Uterus (tissue), 4 donors: ENCODE data around the gene JHY. TPM values are rescaled to one million over a fixed set of nuclear protein-coding genes. Genes with fewer than 3 reads are reported as not detected.

Experiments
- DNase-seq, 2 donors: peaks; one replicate each; pipeline ENCODE4 v3.0.0-alpha.2; 2019 to 2020
- H3K27ac ChIP-seq, 2 donors: fragments of 200-600 bp; sonication (generic); 1 replicate in 1 of 2; 2 replicates in 1 of 2; pipeline ENCODE4 v1.5.1; 2016 to 2018
- H3K27me3 ChIP-seq, 2 donors: fragments of 200-600 bp; sonication (generic); one replicate each; pipeline ENCODE4 v1.5.1; 2018 to 2019; ENCODE audit warnings: control low read depth in 1 of 2
- H3K36me3 ChIP-seq, 2 donors: fragments of 200-600 bp; sonication (generic); one replicate each; pipeline ENCODE4 v1.5.1; 2019; ENCODE audit warnings: control low read depth in 1 of 2
- H3K4me1 ChIP-seq, 2 donors: fragments of 200-600 bp; sonication (generic); one replicate each; pipeline ENCODE4 v1.5.1; 2018 to 2019; ENCODE audit warnings: control low read depth in 1 of 2
- H3K4me3 ChIP-seq, 2 donors: fragments of 200-600 bp; sonication (generic); 1 replicate in 1 of 2; 2 replicates in 1 of 2; pipeline ENCODE4 v1.5.1; 2018 to 2019; ENCODE audit warnings: mild to moderate bottlenecking in 1 of 2
- H3K9me3 ChIP-seq, 2 donors: fragments of 200-600 bp; sonication (generic); one replicate each; pipeline ENCODE4 v1.5.1; 2019; ENCODE audit warnings: control low read depth in 1 of 2
- POLR2A ChIP-seq, 2 donors: fragments of 450-650 bp; IDR thresholded peaks; one replicate each; pipeline ENCODE4 v1.6.1; 2016; ENCODE audit warnings: antibody characterized with exemption in 2 of 2, mild to moderate bottlenecking in 1 of 2, moderate library complexity in 1 of 2
- intact Hi-C: fragments of 100-400 bp; cut with DNase I; formaldehyde crosslinking; loops from one replicate; pipeline ENCODE4 v1.15.1; 2023; ENCODE audit warnings: low total_unique reads
- total RNA-seq, 4 donors: library from RNA; depleted of rRNA in 3 of 4; stranded (reverse); fragments of >200 nt in 3 of 4; gene quantifications; one replicate each; pipeline versions ENCODE4 v1.1.0 to v1.2.4, GENCODE V29; 2014 to 2023
- TF ChIP-seq, protein P1 (sequence below), 4 experiments: fragments of 200-600 bp in 2 of 4; fragments of 450-650 bp in 2 of 4; sonication (generic) in 2 of 4; IDR thresholded peaks; one replicate each; pipeline ENCODE4 v1.5.1; 2016 to 2019; ENCODE audit warnings: antibody characterized with exemption in 4 of 4, mild to moderate bottlenecking in 2 of 4, moderate library complexity in 1 of 4
- donor health status: DM: yes; HTN: yes; CAD: no.

JHY gene
- total RNA-seq, 4 donors from 2014 or later = 0.88 to 9.0 (median 3.3) TPM

DNA sequence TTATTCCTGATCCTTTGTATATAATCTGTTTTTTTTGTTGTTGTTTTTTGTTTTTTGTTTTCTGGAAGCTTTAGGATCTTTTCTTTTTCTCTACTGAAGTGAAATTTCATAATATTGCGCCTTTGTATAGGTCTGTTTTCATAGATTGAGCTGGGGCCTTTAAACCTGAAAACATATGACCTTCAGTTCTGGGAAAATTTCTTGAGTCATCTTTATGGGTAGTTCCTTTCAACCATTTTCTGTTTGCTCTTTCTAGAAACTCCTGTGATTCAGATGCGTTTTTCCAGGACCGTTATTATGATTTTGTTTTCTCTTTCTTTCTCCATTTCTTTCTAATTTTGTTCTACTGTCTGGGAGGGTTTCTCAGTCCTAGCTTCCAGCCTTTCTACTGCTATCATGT, 55.4 kb downstream of the JHY start:
- H3K27ac ChIP-seq = no peak overlapping the region

DNA sequence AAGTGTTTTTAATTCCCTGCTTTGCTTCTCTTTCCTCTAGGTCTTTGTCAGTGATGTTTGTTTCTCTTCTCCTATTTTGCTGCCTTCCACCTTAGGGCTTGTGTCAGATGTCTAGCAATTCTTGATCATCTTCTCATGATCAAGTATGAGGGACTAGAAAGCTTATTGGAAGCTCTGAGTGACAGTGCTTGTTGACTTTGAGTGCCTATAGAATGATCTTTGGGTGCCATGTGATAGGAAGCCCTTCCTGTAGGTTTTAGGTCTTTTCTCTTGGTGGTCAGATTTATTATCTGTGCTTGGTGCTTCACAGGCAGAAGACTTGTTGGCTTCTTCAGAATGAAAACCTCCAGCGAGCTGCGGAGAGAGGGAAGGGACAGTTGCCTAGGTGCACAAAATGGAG, 56.0 kb downstream of the JHY start:
- H3K4me1 ChIP-seq = no peaks in the 10 kb centered on the region
- no peaks in the 10 kb centered on the region for H3K36me3 ChIP-seq
- H3K9me3 ChIP-seq = no peaks in the 10 kb centered on the region
- intact Hi-C loops = no loop called here
- H3K27ac ChIP-seq = no peak overlapping the region
- no peak overlapping the region for H3K4me3 ChIP-seq
- no peak for TF ChIP-seq POLR2A (IDR thresholded peaks at IDR 0.05)
- TF ChIP-seq, protein P1, sequence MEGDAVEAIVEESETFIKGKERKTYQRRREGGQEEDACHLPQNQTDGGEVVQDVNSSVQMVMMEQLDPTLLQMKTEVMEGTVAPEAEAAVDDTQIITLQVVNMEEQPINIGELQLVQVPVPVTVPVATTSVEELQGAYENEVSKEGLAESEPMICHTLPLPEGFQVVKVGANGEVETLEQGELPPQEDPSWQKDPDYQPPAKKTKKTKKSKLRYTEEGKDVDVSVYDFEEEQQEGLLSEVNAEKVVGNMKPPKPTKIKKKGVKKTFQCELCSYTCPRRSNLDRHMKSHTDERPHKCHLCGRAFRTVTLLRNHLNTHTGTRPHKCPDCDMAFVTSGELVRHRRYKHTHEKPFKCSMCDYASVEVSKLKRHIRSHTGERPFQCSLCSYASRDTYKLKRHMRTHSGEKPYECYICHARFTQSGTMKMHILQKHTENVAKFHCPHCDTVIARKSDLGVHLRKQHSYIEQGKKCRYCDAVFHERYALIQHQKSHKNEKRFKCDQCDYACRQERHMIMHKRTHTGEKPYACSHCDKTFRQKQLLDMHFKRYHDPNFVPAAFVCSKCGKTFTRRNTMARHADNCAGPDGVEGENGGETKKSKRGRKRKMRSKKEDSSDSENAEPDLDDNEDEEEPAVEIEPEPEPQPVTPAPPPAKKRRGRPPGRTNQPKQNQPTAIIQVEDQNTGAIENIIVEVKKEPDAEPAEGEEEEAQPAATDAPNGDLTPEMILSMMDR (IDR thresholded peaks at IDR 0.05) = no peak
- H3K27me3 ChIP-seq = no peaks in the 10 kb centered on the region
- DNase-seq = no peak

More for the DNA sequence above, 55.4 kb downstream of the JHY start:
- Histone ChIP-seq H3K36me3 (no peaks in the 10 kb centered on the region), H3K4me3 (no peak overlapping the region), H3K27me3 (no peaks in the 10 kb centered on the region), H3K9me3 (no peaks in the 10 kb centered on the region), H3K4me1 (no peaks in the 10 kb centered on the region)
- intact Hi-C loops = no loop called here
- TF ChIP-seq, protein P1 (IDR thresholded peaks at IDR 0.05) = no peak
- TF ChIP-seq POLR2A (IDR thresholded peaks at IDR 0.05) = no peak
- DNase-seq = no peak

DNA sequence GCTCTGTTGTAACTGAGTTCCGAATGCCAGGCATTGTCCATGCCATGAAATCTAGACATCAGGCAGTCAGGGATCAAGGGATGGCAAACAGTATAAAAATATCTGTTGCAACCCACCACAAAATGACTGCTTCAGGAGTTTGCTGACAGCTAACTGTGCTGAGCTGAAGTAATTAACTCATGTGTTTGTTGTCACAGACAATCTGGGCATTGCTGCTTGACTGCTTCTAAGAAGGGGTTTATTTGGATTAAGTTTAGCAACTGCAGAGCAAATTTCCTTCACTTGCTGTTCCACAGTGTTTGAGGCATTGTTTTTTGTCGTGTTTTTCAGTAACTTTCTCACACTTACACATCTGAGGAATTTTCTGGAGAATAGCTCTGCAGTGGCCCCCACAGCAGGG, 68.7 kb downstream of the JHY start:
- DNase-seq = no peak
- Histone ChIP-seq H3K4me3 (no peak overlapping the region), H3K27ac (no peak overlapping the region), H3K27me3 (no peaks in the 10 kb centered on the region), H3K9me3 (no peaks in the 10 kb centered on the region), H3K36me3 (no peaks in the 10 kb centered on the region), H3K4me1 (no peaks in the 10 kb centered on the region)
- intact Hi-C loops = no loop called here
- no peak for TF ChIP-seq POLR2A (IDR thresholded peaks at IDR 0.05)
- TF ChIP-seq, protein P1 (IDR thresholded peaks at IDR 0.05) = no peak

DNA sequence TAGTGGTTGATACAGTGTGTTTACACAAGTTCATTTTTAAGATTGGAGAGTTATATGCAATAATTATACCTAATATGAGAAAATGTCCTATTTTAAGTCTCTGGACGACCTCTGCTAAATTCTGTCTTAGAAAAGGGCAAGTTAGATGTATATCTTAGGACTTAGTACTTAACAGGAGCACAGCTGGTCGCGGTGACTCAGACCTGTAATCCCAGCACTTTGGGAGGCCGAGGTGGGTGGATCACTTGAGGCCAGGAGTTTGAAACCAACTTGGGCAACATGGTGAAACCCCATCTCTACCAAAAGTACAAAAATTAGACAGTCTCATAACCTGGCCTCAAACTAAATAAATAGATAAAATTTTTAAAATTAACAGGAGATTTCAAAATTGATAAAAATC, 71.9 kb downstream of the JHY start:
- intact Hi-C loops = no loop called here
- no peaks in the 10 kb centered on the region for H3K36me3 ChIP-seq
- no peak for DNase-seq
- H3K27me3 ChIP-seq = no peaks in the 10 kb centered on the region
- no peak overlapping the region for H3K27ac ChIP-seq
- no peaks in the 10 kb centered on the region for H3K9me3 ChIP-seq
- no peak for TF ChIP-seq POLR2A (IDR thresholded peaks at IDR 0.05)
- TF ChIP-seq, protein P1 (IDR thresholded peaks at IDR 0.05) = no peak
- H3K4me1 ChIP-seq = no peaks in the 10 kb centered on the region
- no peak overlapping the region for H3K4me3 ChIP-seq

DNA sequence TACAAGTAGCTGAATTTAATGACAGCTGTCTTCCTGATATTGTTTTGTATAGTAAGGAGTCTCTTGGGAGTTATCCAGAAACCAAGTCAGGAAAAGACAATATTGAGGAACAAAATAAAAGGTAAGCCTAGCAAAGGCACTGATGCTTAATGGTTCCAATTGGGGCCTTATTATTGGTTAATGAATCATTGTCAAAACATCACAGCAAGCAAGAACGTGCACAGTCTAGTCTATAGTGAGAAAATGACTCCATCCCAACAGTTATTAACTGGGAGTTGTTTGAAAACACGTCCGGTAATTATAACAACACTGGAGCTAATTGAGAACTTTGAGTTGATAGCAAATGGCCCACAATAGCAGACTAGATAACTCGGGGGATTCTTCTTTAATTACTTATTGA, 81.4 kb downstream of the JHY start:
- H3K27ac ChIP-seq = no peak overlapping the region
- intact Hi-C loops = no loop called here
- no peak for DNase-seq
- no peaks in the 10 kb centered on the region for H3K36me3 ChIP-seq
- TF ChIP-seq POLR2A (IDR thresholded peaks at IDR 0.05) = no peak
- TF ChIP-seq, protein P1 (IDR thresholded peaks at IDR 0.05) = no peak
- no peaks in the 10 kb centered on the region for H3K27me3 ChIP-seq
- no peak overlapping the region for H3K4me3 ChIP-seq
- H3K9me3 ChIP-seq = no peaks in the 10 kb centered on the region
- no peaks in the 10 kb centered on the region for H3K4me1 ChIP-seq
